Dedifferentiated amniotic fluid mesenchymal stem cell (primary cell): ENCODE results near the gene PDGFC.
"Not testable (repeated sequence)": the region's sequence is repeated elsewhere in the genome, so short reads cannot be mapped to it uniquely, and the experiment has no call there.

ENCODE experiments used
- DNase-seq: peaks from one replicate; pipeline ENCODE4 v3.0.0-alpha.2; 2016; ENCODE audit errors: extremely low spot score

Gene PDGFC

DNA sequence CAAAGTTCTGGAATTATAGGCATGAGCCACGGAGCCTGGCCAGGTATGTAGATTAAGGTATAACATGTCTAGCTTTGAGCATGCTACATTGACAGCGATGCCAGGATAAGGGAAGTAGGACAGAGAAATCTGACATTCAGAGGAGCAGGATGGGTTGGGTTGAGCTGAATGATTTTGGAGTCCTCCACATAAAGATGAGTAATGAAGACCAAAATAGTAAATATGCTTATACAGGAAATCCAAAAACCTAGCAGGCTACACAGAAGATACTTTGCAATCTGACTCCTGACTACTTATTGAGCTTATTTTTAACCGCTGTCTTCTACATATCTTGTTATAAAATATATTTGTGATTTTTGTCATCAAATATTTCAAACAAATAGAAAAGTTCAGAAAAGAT lies 69.7 kb downstream of the PDGFC start:
- DNase-seq = no peak

DNA sequence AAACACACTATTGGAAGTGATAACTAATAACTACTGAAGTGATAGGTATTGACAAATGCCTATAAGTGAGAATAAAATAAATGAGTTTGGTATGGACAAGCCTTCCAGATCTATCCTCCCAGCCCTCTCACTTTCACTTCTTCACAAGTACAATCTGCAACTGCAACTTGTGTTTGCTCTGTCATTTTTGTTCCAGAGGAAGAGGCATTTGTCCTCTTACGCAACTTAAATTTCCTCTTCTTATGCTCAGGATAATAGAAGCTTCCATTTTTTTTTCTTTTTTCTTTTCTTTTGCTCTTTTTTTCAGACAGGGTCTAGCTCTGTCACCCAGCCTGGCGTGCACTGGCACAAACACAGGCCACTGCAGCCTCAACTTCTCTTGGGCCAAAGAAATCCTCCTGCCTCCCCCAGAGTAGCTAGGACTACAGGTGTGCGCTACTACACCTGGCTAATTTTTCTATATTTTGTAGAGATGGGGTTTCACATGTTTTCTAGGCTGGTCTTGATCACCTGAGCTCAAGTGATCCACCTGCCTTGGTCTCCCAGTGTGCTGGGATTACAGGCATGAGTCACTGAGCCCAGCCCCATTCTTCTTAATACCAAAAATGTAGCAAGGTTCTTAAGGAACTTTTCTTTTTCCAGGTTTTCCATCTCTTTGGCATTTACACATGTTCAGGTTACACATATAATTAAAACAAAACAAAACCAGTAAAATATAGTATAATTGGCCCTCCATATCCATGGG lies 73.1 kb downstream of the PDGFC start:
- DNase-seq = no peak

GRCh38 chr4:156896527-156896926 lies 75.1 kb downstream of the PDGFC start:
- DNase-seq = no peak

- DNase-seq = no peak
These were observed 77.4 kb downstream of the PDGFC start for GRCh38 chr4:156894234-156894633.

DNA sequence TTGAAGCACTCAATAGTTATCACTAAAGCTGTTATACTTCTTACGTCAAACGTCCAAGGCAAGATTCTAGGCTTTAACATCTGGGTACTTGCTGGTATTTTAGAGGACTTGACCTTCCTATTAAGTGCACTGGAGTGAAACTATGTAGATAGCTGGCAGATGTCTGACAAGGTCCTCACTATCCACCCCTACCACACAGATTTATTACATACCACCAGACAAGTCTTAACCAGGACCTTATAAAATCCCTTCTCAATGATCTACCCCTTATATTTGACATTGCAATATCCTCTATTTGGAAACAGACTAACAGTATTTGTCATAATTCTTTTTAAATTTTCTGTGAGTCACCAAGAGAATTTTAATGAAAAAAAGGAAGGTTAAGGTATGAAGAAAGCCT lies 78.8 kb downstream of the PDGFC start:
- DNase-seq = no peak

- DNase-seq = no peak
These were observed 81.7 kb downstream of the PDGFC start for GRCh38 chr4:156889616-156890594.

- DNase-seq = no peak
These were observed 82.8 kb downstream of the PDGFC start for GRCh38 chr4:156888762-156889161.

GRCh38 chr4:156886481-156886880 lies 85.1 kb downstream of the PDGFC start:
- DNase-seq = no peak

- no peak for DNase-seq
These were observed 86.2 kb downstream of the PDGFC start for GRCh38 chr4:156885374-156885773.

DNA sequence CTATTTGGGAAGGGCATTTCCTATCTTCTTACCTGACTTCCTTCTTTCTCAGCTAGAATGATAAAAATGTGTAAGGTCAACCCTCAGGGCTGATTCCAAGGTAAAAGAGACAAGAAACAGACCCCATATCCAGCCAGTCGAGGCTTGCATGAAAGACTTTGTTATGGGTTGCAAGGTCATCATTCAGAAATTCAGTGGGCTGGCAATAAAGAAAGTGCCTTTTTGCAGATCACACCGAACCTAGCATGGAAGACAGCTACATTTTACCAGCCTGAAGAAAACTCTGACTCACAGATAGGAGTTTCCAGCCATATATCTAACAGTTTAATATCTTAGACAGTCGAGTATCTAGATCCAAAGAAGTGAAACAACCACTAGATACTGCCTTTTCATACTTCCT lies 87.4 kb downstream of the PDGFC start:
- no peak for DNase-seq

DNA sequence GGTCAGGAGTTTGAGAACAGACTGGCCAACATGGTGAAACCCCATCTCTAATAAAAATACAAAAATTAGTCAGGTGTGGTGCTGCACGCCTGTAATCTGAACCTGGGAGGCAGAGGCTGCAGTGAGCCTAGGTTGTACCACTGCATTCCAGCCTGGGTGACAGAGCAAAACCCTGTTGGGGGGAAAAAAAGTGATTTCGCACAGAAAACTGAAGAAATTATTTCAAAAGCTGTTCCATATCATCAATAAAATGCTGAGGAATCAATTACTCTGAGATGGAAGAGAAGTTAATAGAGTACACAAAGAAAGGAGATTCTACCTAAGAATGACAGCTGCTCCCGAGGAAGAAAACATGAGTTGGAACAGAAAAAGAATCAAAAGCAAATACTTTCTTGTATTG lies 95.9 kb downstream of the PDGFC start:
- DNase-seq = no peak

DNA sequence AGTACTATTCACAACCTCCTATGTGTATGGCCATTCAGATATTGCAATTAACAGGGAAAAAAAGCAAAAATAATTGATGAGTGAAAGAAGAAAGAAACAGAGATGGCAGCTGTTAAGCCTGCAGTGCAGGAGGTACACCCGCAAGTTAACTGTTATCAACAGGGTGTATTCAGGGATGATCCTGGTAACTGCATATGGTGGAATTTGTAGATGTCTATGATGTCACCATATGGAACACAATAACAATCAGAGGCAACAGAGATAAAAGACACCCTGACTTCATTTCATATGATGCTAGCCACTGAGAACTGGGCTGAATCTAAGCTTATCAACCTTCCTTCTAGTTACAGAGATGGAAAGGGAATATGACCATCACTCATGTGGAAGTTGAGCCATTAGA lies 96.5 kb downstream of the PDGFC start:
- DNase-seq = no peak

DNA sequence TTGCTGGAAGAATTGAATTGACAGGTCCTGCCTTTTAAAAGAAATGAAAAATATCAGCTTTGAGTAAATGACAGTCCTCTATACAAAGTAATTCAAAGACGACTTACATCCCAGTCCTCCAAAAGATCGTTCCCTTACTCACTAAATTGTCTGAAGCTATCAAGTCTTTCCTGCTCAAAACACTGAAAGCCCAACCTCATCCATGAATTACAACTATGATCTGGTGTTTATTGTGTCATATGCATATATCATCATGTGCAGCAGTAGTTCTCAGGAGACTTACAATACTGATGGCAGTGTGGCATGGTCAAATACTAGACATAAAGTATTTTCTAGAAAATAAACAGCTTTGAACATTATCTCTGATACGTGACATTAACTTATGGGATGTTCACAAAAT lies 97.8 kb downstream of the PDGFC start:
- no peak for DNase-seq

GRCh38 chr4:156870861-156871260 lies 100.7 kb downstream of the PDGFC start:
- DNase-seq = no peak

DNA sequence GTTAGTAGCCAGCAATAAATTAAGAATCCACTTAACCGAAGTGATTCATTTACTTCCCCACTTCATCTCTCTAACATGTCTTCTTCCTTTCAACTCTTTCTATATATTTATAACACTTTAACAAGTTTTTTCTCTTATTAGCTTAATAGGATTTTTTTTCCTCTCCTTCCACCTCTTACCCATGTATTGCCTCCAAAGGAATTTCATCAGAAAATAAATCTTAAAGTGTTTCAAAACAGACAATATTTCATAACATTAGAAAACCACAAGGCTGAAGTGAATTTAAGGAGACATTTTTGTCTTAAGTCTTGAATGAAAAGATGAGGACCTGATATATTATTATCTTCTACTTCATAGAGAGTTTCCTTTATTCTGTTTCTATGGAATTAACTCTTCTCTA lies 101.5 kb downstream of the PDGFC start:
- DNase-seq = no peak

DNA sequence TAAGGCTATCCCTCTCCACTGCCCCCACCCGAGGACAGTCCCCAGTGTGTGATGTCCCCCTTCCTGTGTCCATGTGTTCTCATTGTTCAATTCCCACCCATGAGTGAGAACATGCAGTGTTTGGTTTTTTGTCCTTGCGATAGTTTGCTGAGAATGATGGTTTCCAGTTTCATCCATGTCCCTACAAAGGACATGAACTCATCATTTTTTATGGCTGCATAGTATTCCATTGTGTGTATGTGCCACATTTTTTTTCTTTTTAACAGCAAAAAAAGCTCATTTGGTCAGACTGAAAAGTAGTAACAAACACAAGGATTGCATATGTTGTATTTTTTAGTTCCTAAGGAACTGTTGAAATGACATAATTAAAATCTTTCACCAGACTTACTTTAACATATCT lies 105.5 kb downstream of the PDGFC start:
- not testable (repeated sequence) for DNase-seq

- no peak for DNase-seq
These were observed 106.1 kb downstream of the PDGFC start for GRCh38 chr4:156865451-156865850.

DNA sequence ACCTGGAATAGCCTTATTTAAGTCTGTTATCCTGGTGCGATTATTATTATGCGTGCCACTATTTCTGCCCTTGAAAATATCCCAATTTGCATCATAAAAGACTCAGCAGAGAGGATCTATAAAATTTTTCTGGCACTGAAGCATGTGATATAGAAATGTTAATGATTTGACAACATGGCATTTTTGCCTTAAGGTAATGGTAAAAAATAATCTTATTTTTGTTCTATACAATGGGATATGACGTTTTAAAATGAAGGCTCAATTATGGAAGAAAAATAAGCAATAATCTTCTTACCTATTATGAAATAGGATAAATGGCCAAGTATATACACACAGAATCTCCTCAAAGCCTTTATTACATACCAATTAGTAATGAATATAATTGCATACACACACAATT lies 113.5 kb downstream of the PDGFC start:
- no peak for DNase-seq

- DNase-seq = no peak
These were observed 132.8 kb downstream of the PDGFC start for GRCh38 chr4:156838761-156839160.

GRCh38 chr4:156837625-156838345 lies 133.8 kb downstream of the PDGFC start:
- no peak for DNase-seq

GRCh38 chr4:156832886-156833285 lies 138.7 kb downstream of the PDGFC start:
- DNase-seq = no peak

DNA sequence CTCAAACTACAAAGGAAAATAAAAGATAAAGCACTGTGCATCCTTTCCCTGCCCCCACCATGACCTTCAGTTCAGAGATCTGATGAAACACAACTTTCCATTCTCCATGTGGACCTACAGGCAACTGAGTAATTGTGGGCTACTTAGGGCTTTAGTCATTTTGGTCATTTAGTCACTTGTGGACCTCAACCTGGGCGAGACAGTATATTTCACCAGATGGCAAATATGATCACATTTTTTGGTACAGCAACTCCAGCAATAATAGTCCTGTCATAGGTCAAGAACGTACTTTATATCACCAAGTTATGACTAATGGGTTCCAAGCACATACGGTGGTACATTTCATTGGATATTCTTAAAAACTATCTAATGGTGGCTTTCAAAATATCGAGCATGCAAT lies 141.2 kb downstream of the PDGFC start:
- DNase-seq = no peak
